Measurements from ENCODE around the gene FOCAD.

The FOCAD gene

DNA sequence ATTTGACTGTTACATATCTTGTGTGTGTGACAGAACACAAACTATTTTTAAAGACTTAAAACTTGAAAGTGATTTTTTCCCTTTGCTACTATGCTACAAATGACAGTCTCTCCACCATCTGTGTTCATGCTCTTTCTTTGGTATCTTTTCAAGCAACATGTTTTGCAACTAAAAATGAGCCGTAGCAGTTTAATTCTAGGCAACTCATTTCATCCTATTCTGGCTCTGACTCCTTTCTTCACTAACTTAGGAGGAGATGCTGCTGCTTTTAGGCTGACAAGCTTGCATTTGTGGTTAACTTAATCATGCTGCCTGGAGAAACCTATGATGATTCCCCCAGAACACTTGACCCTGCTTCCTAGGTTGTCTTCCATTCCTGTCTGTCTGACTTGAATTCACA lies 246.8 kb downstream of the FOCAD start:
- POLR2A ChIA-PET: no interaction called here
- no peak overlapping the region for H3K27ac ChIP-seq (ENCODE audit: extremely low read depth, low read depth, low read length)
- H3K36me3 ChIP-seq (ENCODE audit: control insufficient read depth in 2 of 2, insufficient read depth in 1 of 2, low read length in 2 of 2): peaks cover 0 to 24% of the 10 kb centered on the region in 2 experiments; a peak in 1 of 3 replicates
- H3K9me3 ChIP-seq (ENCODE audit: control insufficient read depth, insufficient read depth, low read depth, low read length): no peaks in the 10 kb centered on the region
- no peak overlapping the region for H3K4me3 ChIP-seq (ENCODE audit: low read depth, low read length)
- no peak for TF ChIP-seq ZNF140 (tag by site-specific recombination; IDR thresholded peaks at IDR 0.05)
- TF ChIP-seq ZNF174 (tag by site-specific recombination; IDR thresholded peaks at IDR 0.05): no peak
- TF ChIP-seq, protein P1, sequence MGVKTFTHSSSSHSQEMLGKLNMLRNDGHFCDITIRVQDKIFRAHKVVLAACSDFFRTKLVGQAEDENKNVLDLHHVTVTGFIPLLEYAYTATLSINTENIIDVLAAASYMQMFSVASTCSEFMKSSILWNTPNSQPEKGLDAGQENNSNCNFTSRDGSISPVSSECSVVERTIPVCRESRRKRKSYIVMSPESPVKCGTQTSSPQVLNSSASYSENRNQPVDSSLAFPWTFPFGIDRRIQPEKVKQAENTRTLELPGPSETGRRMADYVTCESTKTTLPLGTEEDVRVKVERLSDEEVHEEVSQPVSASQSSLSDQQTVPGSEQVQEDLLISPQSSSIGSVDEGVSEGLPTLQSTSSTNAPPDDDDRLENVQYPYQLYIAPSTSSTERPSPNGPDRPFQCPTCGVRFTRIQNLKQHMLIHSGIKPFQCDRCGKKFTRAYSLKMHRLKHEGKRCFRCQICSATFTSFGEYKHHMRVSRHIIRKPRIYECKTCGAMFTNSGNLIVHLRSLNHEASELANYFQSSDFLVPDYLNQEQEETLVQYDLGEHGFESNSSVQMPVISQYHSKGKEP (tag by site-specific recombination; IDR thresholded peaks at IDR 0.05): no peak
- no peak for TF ChIP-seq ZBTB48 (tag by site-specific recombination; IDR thresholded peaks at IDR 0.05)
- TF ChIP-seq, protein P2, sequence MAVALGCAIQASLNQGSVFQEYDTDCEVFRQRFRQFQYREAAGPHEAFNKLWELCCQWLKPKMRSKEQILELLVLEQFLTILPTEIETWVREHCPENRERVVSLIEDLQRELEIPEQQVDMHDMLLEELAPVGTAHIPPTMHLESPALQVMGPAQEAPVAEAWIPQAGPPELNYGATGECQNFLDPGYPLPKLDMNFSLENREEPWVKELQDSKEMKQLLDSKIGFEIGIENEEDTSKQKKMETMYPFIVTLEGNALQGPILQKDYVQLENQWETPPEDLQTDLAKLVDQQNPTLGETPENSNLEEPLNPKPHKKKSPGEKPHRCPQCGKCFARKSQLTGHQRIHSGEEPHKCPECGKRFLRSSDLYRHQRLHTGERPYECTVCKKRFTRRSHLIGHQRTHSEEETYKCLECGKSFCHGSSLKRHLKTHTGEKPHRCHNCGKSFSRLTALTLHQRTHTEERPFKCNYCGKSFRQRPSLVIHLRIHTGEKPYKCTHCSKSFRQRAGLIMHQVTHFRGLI (tag by site-specific recombination; IDR thresholded peaks at IDR 0.05): no peak
- no peaks in the 10 kb centered on the region for H3K4me1 ChIP-seq (ENCODE audit: control insufficient read depth, insufficient read depth, low read length)
- CTCF ChIA-PET: interaction anchor here (0.6 to 0.7 kb wide), 2 partner anchors 56 to 180 kb away, joined by 3 read pairs; no protein-coding TSS in a partner anchor

DNA sequence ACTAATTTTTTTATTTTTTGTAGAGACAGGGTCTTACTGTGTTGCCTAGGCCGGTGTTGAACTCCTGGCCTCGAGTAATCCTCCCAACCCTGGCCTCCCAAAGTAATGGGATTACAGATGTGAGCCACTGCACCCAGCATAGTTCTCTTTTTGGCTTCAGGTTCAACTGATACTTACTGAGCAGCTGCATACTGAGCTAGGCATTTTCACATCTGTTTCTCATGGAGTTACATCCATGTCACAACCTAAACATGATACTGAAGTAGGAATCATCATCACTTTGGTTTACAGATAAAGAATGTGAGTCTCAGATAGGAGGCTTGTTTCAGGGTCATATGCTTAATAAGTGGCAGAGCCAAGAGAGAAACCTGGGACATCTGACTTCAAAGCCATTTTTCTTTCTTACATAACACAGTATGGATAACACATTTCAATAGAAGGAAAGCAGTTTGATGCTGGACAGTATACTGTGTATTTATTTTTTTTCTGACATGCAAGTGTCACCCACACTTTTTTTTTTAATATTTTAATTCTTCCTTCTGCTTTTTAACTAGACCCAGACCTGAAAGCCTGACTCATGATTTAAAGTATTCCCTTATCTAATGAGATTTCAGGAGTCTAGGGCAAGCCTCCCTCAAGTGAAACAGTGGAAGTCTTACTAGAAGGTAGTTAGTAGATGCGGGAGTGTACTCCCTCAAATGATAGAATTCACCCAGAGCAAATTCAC lies 256.6 kb downstream of the FOCAD start:
- ChIA-PET POLR2A (interaction anchor here (1.3 to 1.5 kb wide), 2 partner anchors 257 to 318 kb away, joined by 4 to 6 read pairs; partner anchors contain the start of genes FOCAD and MLLT3), CTCF (interaction anchor here (0.5 to 4.3 kb wide), 42 partner anchors 9 to 1018 kb away, joined by 3 to 53 read pairs (median 3); partner anchors contain the start of gene MLLT3)
- Histone ChIP-seq H3K27ac (ENCODE audit: extremely low read depth, low read depth, low read length) (no peak overlapping the region), H3K9me3 (ENCODE audit: control insufficient read depth, insufficient read depth, low read depth, low read length) (no peaks in the 10 kb centered on the region), H3K4me1 (ENCODE audit: control insufficient read depth, insufficient read depth, low read length) (no peaks in the 10 kb centered on the region), H3K4me3 (ENCODE audit: low read depth, low read length) (no peak overlapping the region), H3K36me3 (ENCODE audit: control insufficient read depth in 2 of 2, insufficient read depth in 1 of 2, low read length in 2 of 2) (peaks cover 0 to 6% of the 10 kb centered on the region in 2 experiments; a peak in 1 of 3 replicates)
- TF ChIP-seq TCF7L2 (IDR thresholded peaks at IDR 0.05; ENCODE audit: borderline replicate concordance, low read depth, low read length): no peak
- 0 out of 2 replicates have a peak, but pooled peaks have one; percentile 1 for TF ChIP-seq ZBTB17 (tag by site-specific recombination; IDR thresholded peaks at IDR 0.05)

DNA sequence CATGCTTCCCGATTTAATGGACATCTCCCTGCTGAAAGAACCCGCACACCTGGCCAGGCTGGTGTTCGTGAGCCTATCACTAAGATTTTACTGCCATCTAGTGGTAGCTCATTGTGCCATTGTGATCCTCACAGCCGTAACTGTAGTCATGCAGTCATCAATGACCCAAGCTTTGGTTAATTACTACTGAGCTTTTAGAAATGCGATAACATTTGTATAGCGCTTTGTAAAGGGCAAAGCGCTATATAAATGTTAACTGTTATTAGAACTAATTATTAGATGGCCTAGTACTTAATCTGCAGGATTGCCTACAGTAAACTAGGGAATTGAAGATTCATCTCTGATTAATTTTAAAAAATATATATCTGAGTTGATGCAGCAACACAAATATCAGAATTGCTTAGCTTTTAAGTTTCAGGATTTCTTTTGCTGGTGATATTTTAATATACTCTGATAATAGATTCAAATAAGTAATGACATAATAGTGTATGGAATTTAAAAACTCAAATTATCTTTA lies 257.2 kb downstream of the FOCAD start:
- Histone ChIP-seq H3K27ac (ENCODE audit: extremely low read depth, low read depth, low read length) (no peak overlapping the region), H3K4me3 (ENCODE audit: low read depth, low read length) (no peak overlapping the region), H3K9me3 (ENCODE audit: control insufficient read depth, insufficient read depth, low read depth, low read length) (no peaks in the 10 kb centered on the region), H3K4me1 (ENCODE audit: control insufficient read depth, insufficient read depth, low read length) (no peaks in the 10 kb centered on the region), H3K36me3 (ENCODE audit: control insufficient read depth in 2 of 2, insufficient read depth in 1 of 2, low read length in 2 of 2) (peaks cover 0 to 6% of the 10 kb centered on the region in 2 experiments; a peak in 1 of 3 replicates)
- ChIA-PET CTCF (interaction anchor here (0.6 to 4.3 kb wide), 41 partner anchors 9 to 1019 kb away, joined by 3 to 53 read pairs (median 4); no protein-coding TSS in a partner anchor), POLR2A (interaction anchor here (1.3 to 1.5 kb wide), 2 partner anchors 257 to 319 kb away, joined by 4 to 6 read pairs; partner anchors contain the start of genes FOCAD and MLLT3)
- TF ChIP-seq ZBTB17 (tag by site-specific recombination; IDR thresholded peaks at IDR 0.05): 0 out of 2 replicates have a peak, but pooled peaks have one; percentile 22
- TF ChIP-seq ZNF654 (tag by site-specific recombination; IDR thresholded peaks at IDR 0.05; ENCODE audit: low read depth): peak; percentile 92
- 0 out of 2 replicates have a peak, but pooled peaks have one; percentile 30 for TF ChIP-seq SP7 (tag by site-specific recombination; IDR thresholded peaks at IDR 0.05)
- no peak for TF ChIP-seq ZNF785 (tag by site-specific recombination; IDR thresholded peaks at IDR 0.05)
- peak; percentile 74 for TF ChIP-seq ZEB2 (tag by site-specific recombination; IDR thresholded peaks at IDR 0.05)
- TF ChIP-seq ZNF37A (tag by site-specific recombination; IDR thresholded peaks at IDR 0.05): no peak
- TF ChIP-seq, protein P3, sequence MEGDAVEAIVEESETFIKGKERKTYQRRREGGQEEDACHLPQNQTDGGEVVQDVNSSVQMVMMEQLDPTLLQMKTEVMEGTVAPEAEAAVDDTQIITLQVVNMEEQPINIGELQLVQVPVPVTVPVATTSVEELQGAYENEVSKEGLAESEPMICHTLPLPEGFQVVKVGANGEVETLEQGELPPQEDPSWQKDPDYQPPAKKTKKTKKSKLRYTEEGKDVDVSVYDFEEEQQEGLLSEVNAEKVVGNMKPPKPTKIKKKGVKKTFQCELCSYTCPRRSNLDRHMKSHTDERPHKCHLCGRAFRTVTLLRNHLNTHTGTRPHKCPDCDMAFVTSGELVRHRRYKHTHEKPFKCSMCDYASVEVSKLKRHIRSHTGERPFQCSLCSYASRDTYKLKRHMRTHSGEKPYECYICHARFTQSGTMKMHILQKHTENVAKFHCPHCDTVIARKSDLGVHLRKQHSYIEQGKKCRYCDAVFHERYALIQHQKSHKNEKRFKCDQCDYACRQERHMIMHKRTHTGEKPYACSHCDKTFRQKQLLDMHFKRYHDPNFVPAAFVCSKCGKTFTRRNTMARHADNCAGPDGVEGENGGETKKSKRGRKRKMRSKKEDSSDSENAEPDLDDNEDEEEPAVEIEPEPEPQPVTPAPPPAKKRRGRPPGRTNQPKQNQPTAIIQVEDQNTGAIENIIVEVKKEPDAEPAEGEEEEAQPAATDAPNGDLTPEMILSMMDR (tag by site-specific recombination; IDR thresholded peaks at IDR 0.05): 0 out of 2 replicates have a peak, but pooled peaks have one; percentile 39
- no peak for TF ChIP-seq ZNF169 (tag by site-specific recombination; IDR thresholded peaks at IDR 0.05)
- peak; percentile 88; the same call in 1 of the 2 replicates for TF ChIP-seq ZNF664 (tag by site-specific recombination; IDR thresholded peaks at IDR 0.05)
- no peak for TF ChIP-seq MYNN (tag by site-specific recombination; IDR thresholded peaks at IDR 0.05; ENCODE audit: borderline replicate concordance)
- TF ChIP-seq ZNF596 (tag by site-specific recombination; IDR thresholded peaks at IDR 0.05): no peak
- peak; percentile 74 for TF ChIP-seq ZNF660 (tag by site-specific recombination; IDR thresholded peaks at IDR 0.05)

All from HEK293 (cell line).